Tibial artery (tissue), 4 donors: ENCODE measurements around the gene DYNLL2.
"Not testable (repeated sequence)": the region's sequence is repeated elsewhere in the genome, so short reads cannot be mapped to it uniquely, and the experiment has no call there.

Experiments used
- DNase-seq, 2 donors: peaks; one replicate each; pipeline ENCODE4 v3.0.0-alpha.2; 2019
- H3K27ac ChIP-seq, 2 donors: fragments of 200-600 bp; sonication (generic) in 1 of 2; 1 replicate in 1 of 2; 2 replicates in 1 of 2; pipeline ENCODE4 v1.5.1; 2018 to 2019; ENCODE audit warnings: mild to moderate bottlenecking in 1 of 2
- H3K27me3 ChIP-seq, 2 donors: fragments of 200-600 bp; sonication (generic) in 1 of 2; one replicate each; pipeline versions ENCODE4 v1.5.1 to v1.6.0; 2016 to 2019
- H3K36me3 ChIP-seq, 3 donors: fragments of 200-600 bp; sonication (generic) in 2 of 3; one replicate each; pipeline ENCODE4 v1.5.1; 2016 to 2019; ENCODE audit warnings: mild to moderate bottlenecking in 2 of 3
- H3K4me1 ChIP-seq, 4 donors: fragments of 200-600 bp; sonication (generic) in 2 of 4; 1 replicate in 3 of 4; 2 replicates in 1 of 4; pipeline ENCODE4 v1.5.1; 2016 to 2019
- H3K4me3 ChIP-seq, 2 donors: fragments of 200-600 bp; sonication (generic) in 1 of 2; 1 replicate in 1 of 2; 2 replicates in 1 of 2; pipeline ENCODE4 v1.5.1; 2018 to 2019; ENCODE audit warnings: mild to moderate bottlenecking in 2 of 2
- H3K9me3 ChIP-seq, 3 donors: fragments of 200-600 bp; sonication (generic) in 1 of 3; one replicate each; pipeline ENCODE4 v1.5.1; 2016 to 2019
- intact Hi-C: fragments of 100-400 bp; cut with DNase I; formaldehyde crosslinking; loops from one replicate; pipeline ENCODE4 v1.15.0; 2023; ENCODE audit warnings: low total_unique reads
- TF ChIP-seq, protein P1 (sequence below), 2 experiments: fragments of 200-600 bp in 1 of 2; fragments of 450-650 bp in 1 of 2; IDR thresholded peaks; one replicate each; pipeline ENCODE4 v1.5.1; 2017 to 2019; ENCODE audit warnings: antibody characterized with exemption in 2 of 2, mild to moderate bottlenecking in 1 of 2, moderate library complexity in 1 of 2

Gene DYNLL2

DNA sequence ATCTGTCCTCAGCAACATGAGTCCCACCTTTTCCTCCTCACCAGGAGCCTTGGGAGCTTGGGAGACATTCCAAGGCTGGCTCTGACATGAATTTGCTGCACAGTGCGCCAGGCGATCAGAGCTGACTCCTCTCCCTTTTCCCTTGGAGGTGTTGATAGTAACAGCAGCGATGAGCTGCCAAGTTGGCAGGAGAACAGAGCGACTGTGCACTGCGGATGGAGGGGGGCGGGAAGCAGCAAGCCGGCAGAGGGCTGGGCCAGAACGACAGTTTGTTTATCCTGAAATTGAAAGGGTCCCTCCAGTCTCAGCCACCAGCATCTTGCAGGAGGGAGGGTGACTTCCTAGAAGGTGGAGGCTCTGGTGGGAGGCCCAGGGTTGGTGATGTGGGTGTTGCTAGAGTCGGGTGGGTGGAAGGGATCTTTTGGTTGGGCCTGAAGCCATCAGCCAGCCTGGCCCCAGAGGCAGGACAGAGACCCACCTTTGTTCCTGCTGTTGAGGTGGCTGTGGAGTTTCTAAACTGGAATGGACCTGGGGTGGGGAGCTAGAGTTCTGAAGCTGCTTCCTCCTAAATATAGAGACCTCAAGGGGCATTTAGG, 22.5 kb upstream of the DYNLL2 start:
- TF ChIP-seq, protein P1, sequence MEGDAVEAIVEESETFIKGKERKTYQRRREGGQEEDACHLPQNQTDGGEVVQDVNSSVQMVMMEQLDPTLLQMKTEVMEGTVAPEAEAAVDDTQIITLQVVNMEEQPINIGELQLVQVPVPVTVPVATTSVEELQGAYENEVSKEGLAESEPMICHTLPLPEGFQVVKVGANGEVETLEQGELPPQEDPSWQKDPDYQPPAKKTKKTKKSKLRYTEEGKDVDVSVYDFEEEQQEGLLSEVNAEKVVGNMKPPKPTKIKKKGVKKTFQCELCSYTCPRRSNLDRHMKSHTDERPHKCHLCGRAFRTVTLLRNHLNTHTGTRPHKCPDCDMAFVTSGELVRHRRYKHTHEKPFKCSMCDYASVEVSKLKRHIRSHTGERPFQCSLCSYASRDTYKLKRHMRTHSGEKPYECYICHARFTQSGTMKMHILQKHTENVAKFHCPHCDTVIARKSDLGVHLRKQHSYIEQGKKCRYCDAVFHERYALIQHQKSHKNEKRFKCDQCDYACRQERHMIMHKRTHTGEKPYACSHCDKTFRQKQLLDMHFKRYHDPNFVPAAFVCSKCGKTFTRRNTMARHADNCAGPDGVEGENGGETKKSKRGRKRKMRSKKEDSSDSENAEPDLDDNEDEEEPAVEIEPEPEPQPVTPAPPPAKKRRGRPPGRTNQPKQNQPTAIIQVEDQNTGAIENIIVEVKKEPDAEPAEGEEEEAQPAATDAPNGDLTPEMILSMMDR (IDR thresholded peaks at IDR 0.05), result no peak

GRCh38 chr17:58061672-58062071, 21.5 kb upstream of the DYNLL2 start:
- TF ChIP-seq, protein P1 (IDR thresholded peaks at IDR 0.05), result no peak
- Histone ChIP-seq H3K9me3 (no peaks in the 10 kb centered on the region), H3K27me3 (peaks cover 0 to 3% of the 10 kb centered on the region in 2 donors), H3K4me3 (no peak overlapping the region), H3K27ac (no peak overlapping the region), H3K4me1 (no peaks in the 10 kb centered on the region), H3K36me3 (no peaks in the 10 kb centered on the region)
- intact Hi-C loops, result no loop called here
- DNase-seq, result no peak

More for the DNA sequence above, 22.5 kb upstream of the DYNLL2 start:
- no peak overlapping the region for H3K4me3 ChIP-seq
- no peaks in the 10 kb centered on the region for H3K4me1 ChIP-seq
- intact Hi-C loops, result no loop called here
- H3K36me3 ChIP-seq, result no peaks in the 10 kb centered on the region
- no peak for DNase-seq
- no peak overlapping the region for H3K27ac ChIP-seq
- H3K9me3 ChIP-seq, result no peaks in the 10 kb centered on the region
- H3K27me3 ChIP-seq, result peaks cover 0 to 3% of the 10 kb centered on the region in 2 donors

DNA sequence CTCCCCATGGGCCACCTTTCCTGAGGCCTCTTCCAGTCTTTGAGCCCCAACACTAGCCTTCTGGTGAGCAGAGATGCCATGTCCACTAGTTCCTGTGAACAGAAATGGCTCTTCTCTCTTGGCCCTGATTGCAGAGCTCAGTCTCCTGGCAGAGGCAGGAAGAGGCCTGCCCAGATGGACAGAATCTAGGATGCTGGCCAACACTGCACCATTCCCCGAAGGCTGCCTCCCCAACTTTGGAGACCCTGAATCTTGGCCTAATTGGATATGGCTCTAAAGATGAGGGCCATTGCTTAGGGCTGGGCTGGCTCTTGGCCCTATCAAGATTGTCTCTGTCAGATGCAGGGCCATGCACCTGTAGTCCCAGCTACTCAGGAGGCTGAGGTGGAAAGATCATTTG, 18.0 kb upstream of the DYNLL2 start:
- TF ChIP-seq, protein P1 (IDR thresholded peaks at IDR 0.05), result no peak
- no peaks in the 10 kb centered on the region for H3K9me3 ChIP-seq
- intact Hi-C loops, result no loop called here
- no peak for DNase-seq
- no peak overlapping the region for H3K27ac ChIP-seq
- no peaks in the 10 kb centered on the region for H3K36me3 ChIP-seq
- H3K4me3 ChIP-seq, result no peak overlapping the region
- peaks cover 0 to 6% of the 10 kb centered on the region in 2 donors for H3K27me3 ChIP-seq
- H3K4me1 ChIP-seq, result no peaks in the 10 kb centered on the region

GRCh38 chr17:58066401-58066800, 16.8 kb upstream of the DYNLL2 start:
- TF ChIP-seq, protein P1 (IDR thresholded peaks at IDR 0.05), result no peak
- peaks cover 0 to 9% of the 10 kb centered on the region in 2 donors for H3K27me3 ChIP-seq
- no peak overlapping the region for H3K4me3 ChIP-seq
- H3K9me3 ChIP-seq, result no peaks in the 10 kb centered on the region
- H3K4me1 ChIP-seq, result no peaks in the 10 kb centered on the region
- no peaks in the 10 kb centered on the region for H3K36me3 ChIP-seq
- no peak for DNase-seq
- H3K27ac ChIP-seq, result no peak overlapping the region
- intact Hi-C loops, result no loop called here

DNA sequence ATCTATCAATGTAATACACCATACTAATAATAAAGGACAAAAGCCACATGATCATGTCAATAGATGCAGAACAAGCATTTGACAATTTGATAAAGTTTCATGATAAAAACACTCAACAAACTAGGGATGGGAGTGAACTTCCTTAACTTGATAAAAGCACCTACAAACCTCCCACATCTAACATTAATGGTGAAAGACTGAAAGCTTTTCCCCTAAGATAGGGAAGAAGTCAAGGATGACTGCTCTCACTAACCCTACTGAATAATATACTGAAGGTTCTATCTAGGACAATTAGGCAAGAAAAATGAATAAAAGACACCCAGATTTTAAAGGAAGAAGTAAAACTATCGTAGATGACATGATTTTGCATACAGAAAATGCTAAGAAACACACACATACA, 10.4 kb upstream of the DYNLL2 start:
- no peak overlapping the region for H3K27ac ChIP-seq
- TF ChIP-seq, protein P1 (IDR thresholded peaks at IDR 0.05), result no peak
- H3K4me3 ChIP-seq, result no peak overlapping the region
- no peaks in the 10 kb centered on the region for H3K4me1 ChIP-seq
- no peaks in the 10 kb centered on the region for H3K36me3 ChIP-seq
- no peak for DNase-seq
- H3K9me3 ChIP-seq, result no peaks in the 10 kb centered on the region
- peaks cover 0 to 10% of the 10 kb centered on the region in 2 donors for H3K27me3 ChIP-seq
- intact Hi-C loops, result no loop called here

GRCh38 chr17:58073266-58073665, 10.0 kb upstream of the DYNLL2 start:
- H3K27me3 ChIP-seq, H3K36me3 ChIP-seq, H3K4me3 ChIP-seq, intact Hi-C loops, DNase-seq, H3K4me1 ChIP-seq, H3K27ac ChIP-seq, H3K9me3 ChIP-seq: not testable (repeated sequence)

DNA sequence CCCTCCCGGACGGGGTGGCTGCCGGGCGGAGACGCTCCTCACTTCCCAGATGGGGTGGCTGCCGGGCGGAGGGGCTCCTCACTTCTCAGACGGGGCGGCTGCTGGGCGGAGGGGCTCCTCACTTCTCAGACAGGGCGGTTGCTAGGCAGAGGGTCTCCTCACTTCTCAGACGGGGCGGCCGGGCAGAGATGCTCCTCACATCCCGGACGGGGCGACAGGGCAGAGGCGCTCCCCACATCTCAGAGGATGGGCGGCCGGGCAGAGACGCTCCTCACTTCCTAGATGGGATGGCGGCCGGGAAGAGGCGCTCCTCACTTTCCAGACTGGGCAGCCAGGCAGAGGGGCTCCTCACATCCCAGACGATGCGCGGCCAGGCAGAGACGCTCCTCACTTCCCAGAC, 8.8 kb upstream of the DYNLL2 start:
- H3K4me3 ChIP-seq, result not testable (repeated sequence)

More for the DNA sequence above, 8.8 kb upstream of the DYNLL2 start:
- H3K9me3 ChIP-seq, intact Hi-C loops, H3K27me3 ChIP-seq, H3K4me1 ChIP-seq, H3K36me3 ChIP-seq, H3K27ac ChIP-seq, DNase-seq: not testable (repeated sequence)
